OCI-LY1 (cell line): Measurements from ENCODE around the gene RRAGC.
"Not testable (repeated sequence)": the region's sequence is repeated elsewhere in the genome, so short reads cannot be mapped to it uniquely, and the experiment has no call there.

ENCODE experiments used
- H2AFZ ChIP-seq: fragments of 200-600 bp; sonication (generic), shearing (Covaris generic); 2 replicates; pipeline ENCODE4 v1.6.0; 2014; ENCODE audit warnings: antibody characterized with exemption, mild to moderate bottlenecking, low read length
- H3F3A ChIP-seq: fragments of 200-600 bp; sonication (generic), shearing (Covaris generic); 2 replicates; pipeline ENCODE4 v1.6.0; 2014; ENCODE audit warnings: mild to moderate bottlenecking, antibody characterized with exemption, low read length, moderate library complexity; ENCODE audit not compliant: insufficient read depth
- H3K27ac ChIP-seq: fragments of 200-600 bp; sonication (generic); 2 replicates; pipeline ENCODE4 v1.5.1; 2014; ENCODE audit warnings: low read length, mixed run types, mild to moderate bottlenecking, low read depth; ENCODE audit not compliant: poor library complexity, severe bottlenecking
- H3K27me3 ChIP-seq: fragments of 200-600 bp; sonication (generic); 2 replicates; pipeline ENCODE4 v1.6.0; 2014; ENCODE audit warnings: antibody characterized with exemption, mild to moderate bottlenecking, low read length, moderate library complexity; ENCODE audit not compliant: insufficient read depth
- H3K36me3 ChIP-seq: fragments of 200-600 bp; sonication (generic); 2 replicates; pipeline ENCODE4 v1.6.1; 2014; ENCODE audit warnings: mild to moderate bottlenecking, antibody characterized with exemption, low read length, moderate library complexity, mixed read lengths; ENCODE audit not compliant: insufficient read depth
- H3K4me1 ChIP-seq: fragments of 200-600 bp; sonication (generic); 2 replicates; pipeline ENCODE4 v1.5.1; 2014; ENCODE audit warnings: mild to moderate bottlenecking, low read length, moderate library complexity; ENCODE audit not compliant: insufficient read depth, severe bottlenecking
- H3K4me2 ChIP-seq: fragments of 200-600 bp; sonication (generic), shearing (Covaris generic); 2 replicates; pipeline ENCODE4 v1.6.1; 2014; ENCODE audit warnings: low read length
- H3K4me3 ChIP-seq: fragments of 200-600 bp; sonication (generic); 2 replicates; pipeline ENCODE4 v1.5.1; 2014; ENCODE audit warnings: low read length, low read depth, mild to moderate bottlenecking, mixed read lengths; ENCODE audit not compliant: poor library complexity, severe bottlenecking
- H3K79me2 ChIP-seq: fragments of 200-600 bp; shearing (Covaris generic); 2 replicates; pipeline ENCODE4 v1.6.1; 2016; ENCODE audit warnings: mixed run types, low read length, mixed read lengths; ENCODE audit not compliant: insufficient read depth
- H3K9ac ChIP-seq: fragments of 200-600 bp; sonication (generic), shearing (Covaris generic); 2 replicates; pipeline ENCODE4 v1.6.1; 2014; ENCODE audit warnings: mild to moderate bottlenecking, low read length, mixed read lengths
- H3K9me2 ChIP-seq: fragments of 200-600 bp; sonication (generic), shearing (Covaris generic); 2 replicates; pipeline ENCODE4 v1.6.1; 2014; ENCODE audit warnings: low read depth, mild to moderate bottlenecking, low read length, mixed read lengths
- H3K9me3 ChIP-seq: fragments of 200-600 bp; shearing (Covaris generic); 2 replicates; pipeline ENCODE4 v1.6.1; 2014; ENCODE audit warnings: low read length, mixed read lengths
- H4K20me1 ChIP-seq: fragments of 200-600 bp; sonication (generic), shearing (Covaris generic); 2 replicates; pipeline ENCODE4 v1.6.0; 2016; ENCODE audit warnings: mild to moderate bottlenecking, low read length; ENCODE audit not compliant: insufficient read depth
- EZH2 ChIP-seq: fragments of 200-600 bp; sonication (generic), shearing (Covaris generic); IDR thresholded peaks from 2 replicates; pipeline ENCODE4 v1.8.0; 2017; ENCODE audit warnings: borderline replicate concordance, mixed run types, mild to moderate bottlenecking, antibody characterized with exemption, low read length, moderate library complexity, mixed read lengths
- TF ChIP-seq, protein P1 (sequence below): fragments of 200-600 bp; sonication (generic), shearing (Covaris generic); IDR thresholded peaks from 2 replicates; pipeline ENCODE4 v1.5.1; 2017; ENCODE audit warnings: mild to moderate bottlenecking, antibody characterized with exemption, low read length, moderate library complexity, mixed read lengths

Gene RRAGC

GRCh38 chr1:38848071-38848470 lies 11.5 kb downstream of the RRAGC start:
- Histone ChIP-seq H3K4me2 (no peak overlapping the region; the same call in 1 of the 2 replicates), H3F3A (no peaks in the 10 kb centered on the region), H3K9me3 (no peaks in the 10 kb centered on the region), H3K79me2 (no peaks in the 10 kb centered on the region), H3K27me3 (no peaks in the 10 kb centered on the region), H3K4me3 (no peak overlapping the region), H3K27ac (peak overlapping the region; percentile 34), H2AFZ (no peak overlapping the region), H3K9ac (no peak overlapping the region), H3K9me2 (no peaks in the 10 kb centered on the region), H3K36me3 (peaks cover 49% of the 10 kb centered on the region), H3K4me1 (peaks cover 14% of the 10 kb centered on the region), H4K20me1 (no peaks in the 10 kb centered on the region)
- TF ChIP-seq, protein P1, sequence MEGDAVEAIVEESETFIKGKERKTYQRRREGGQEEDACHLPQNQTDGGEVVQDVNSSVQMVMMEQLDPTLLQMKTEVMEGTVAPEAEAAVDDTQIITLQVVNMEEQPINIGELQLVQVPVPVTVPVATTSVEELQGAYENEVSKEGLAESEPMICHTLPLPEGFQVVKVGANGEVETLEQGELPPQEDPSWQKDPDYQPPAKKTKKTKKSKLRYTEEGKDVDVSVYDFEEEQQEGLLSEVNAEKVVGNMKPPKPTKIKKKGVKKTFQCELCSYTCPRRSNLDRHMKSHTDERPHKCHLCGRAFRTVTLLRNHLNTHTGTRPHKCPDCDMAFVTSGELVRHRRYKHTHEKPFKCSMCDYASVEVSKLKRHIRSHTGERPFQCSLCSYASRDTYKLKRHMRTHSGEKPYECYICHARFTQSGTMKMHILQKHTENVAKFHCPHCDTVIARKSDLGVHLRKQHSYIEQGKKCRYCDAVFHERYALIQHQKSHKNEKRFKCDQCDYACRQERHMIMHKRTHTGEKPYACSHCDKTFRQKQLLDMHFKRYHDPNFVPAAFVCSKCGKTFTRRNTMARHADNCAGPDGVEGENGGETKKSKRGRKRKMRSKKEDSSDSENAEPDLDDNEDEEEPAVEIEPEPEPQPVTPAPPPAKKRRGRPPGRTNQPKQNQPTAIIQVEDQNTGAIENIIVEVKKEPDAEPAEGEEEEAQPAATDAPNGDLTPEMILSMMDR: no peak
- no peak for TF ChIP-seq EZH2

GRCh38 chr1:38846210-38846609 lies 13.4 kb downstream of the RRAGC start:
- Histone ChIP-seq H3K79me2 (no peaks in the 10 kb centered on the region), H3K27me3 (no peaks in the 10 kb centered on the region), H3K4me1 (peaks cover 14% of the 10 kb centered on the region), H3K36me3 (peaks cover 35% of the 10 kb centered on the region), H2AFZ (no peak overlapping the region), H3K4me2 (no peak overlapping the region), H4K20me1 (no peaks in the 10 kb centered on the region), H3K9me2 (no peaks in the 10 kb centered on the region), H3K9ac (no peak overlapping the region), H3F3A (no peaks in the 10 kb centered on the region), H3K9me3 (no peaks in the 10 kb centered on the region), H3K27ac (no peak overlapping the region), H3K4me3 (no peak overlapping the region)
- TF ChIP-seq EZH2: no peak
- TF ChIP-seq, protein P1: no peak

DNA sequence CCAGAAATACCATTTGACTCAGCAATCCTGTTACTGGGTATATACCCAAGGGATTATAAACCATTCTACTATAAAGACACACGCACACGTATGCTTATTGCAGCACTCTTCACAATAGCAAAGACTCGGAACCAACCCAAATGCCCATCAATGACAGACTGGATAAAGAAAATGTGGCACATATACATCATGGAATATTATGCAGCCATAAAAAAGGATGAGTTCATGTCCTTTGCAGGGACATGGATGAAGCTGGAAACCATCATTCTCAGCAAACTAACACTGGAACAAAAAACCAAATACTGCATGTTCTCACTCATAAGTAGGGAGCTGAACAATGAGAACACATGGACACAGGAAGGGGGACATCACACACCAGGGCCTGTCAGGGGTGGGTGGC lies 14.5 kb downstream of the RRAGC start:
- H3K27me3 ChIP-seq, H4K20me1 ChIP-seq, H3K79me2 ChIP-seq, H2AFZ ChIP-seq, H3K9ac ChIP-seq, H3K4me2 ChIP-seq, H3F3A ChIP-seq, H3K9me2 ChIP-seq, H3K27ac ChIP-seq, H3K9me3 ChIP-seq, H3K4me3 ChIP-seq: not testable (repeated sequence)
- Histone ChIP-seq H3K4me1 (peaks cover 14% of the 10 kb centered on the region), H3K36me3 (peaks cover 38% of the 10 kb centered on the region)

GRCh38 chr1:38840281-38840680 lies 19.3 kb downstream of the RRAGC start:
- Histone ChIP-seq H4K20me1 (no peaks in the 10 kb centered on the region), H3K4me3 (no peak overlapping the region), H3K9me3 (no peaks in the 10 kb centered on the region), H3K36me3 (peaks cover 41% of the 10 kb centered on the region), H3K4me2 (no peak overlapping the region), H2AFZ (no peak overlapping the region), H3K79me2 (no peaks in the 10 kb centered on the region), H3K9me2 (no peaks in the 10 kb centered on the region), H3F3A (no peaks in the 10 kb centered on the region), H3K27me3 (no peaks in the 10 kb centered on the region), H3K4me1 (no peaks in the 10 kb centered on the region), H3K9ac (no peak overlapping the region), H3K27ac (no peak overlapping the region)
- TF ChIP-seq EZH2: no peak
- TF ChIP-seq, protein P1: no peak
